Measurements from ENCODE around the gene IDE. TPM values are rescaled to one million over a fixed set of nuclear protein-coding genes. Genes with fewer than 3 reads are reported as not detected.

Gene IDE
- total and polyA plus RNA-seq, 2 donors (not counting 3 experiments of a cell fraction or from before 2014, with no cell fraction given) = 10.7 to 52.6 TPM

GRCh38 chr10:92407305-92408016 lies 166.4 kb downstream of the IDE start:
- H3K9ac ChIP-seq (replicated peaks; ENCODE audit: extremely low read depth, insufficient read depth, low read length) = no peak overlapping the region
- no peaks in the 10 kb centered on the region for H3K4me1 ChIP-seq (ENCODE audit: control insufficient read depth, extremely low read depth, insufficient read depth, low read length)
- H3K36me3 ChIP-seq (ENCODE audit: control insufficient read depth in 2 of 2, extremely low read depth in 1 of 2, insufficient read depth in 2 of 2, low read length in 2 of 2) = no peaks in the 10 kb centered on the region
- H4K20me1 ChIP-seq (replicated peaks; ENCODE audit: control insufficient read depth, extremely low read depth, insufficient read depth, low read length) = no peaks in the 10 kb centered on the region
- H3K9me3 ChIP-seq (replicated peaks; ENCODE audit: control insufficient read depth, insufficient read depth, low read length) = no peaks in the 10 kb centered on the region
- no peaks in the 10 kb centered on the region for H3K79me2 ChIP-seq (ENCODE audit: control insufficient read depth, insufficient read depth, low read length)
- FAIRE-seq = no peak
- H3K9me1 ChIP-seq (replicated peaks; ENCODE audit: control insufficient read depth, extremely low read depth, insufficient read depth, low read length) = no peaks in the 10 kb centered on the region
- no peak overlapping the region for H2AFZ ChIP-seq (ENCODE audit: low read depth, low read length)
- no TSS peak for BruUV-seq (replicated peaks)
- TF ChIP-seq POLR2A (IDR thresholded peaks at IDR 0.05; ENCODE audit: low read depth, low read length) (no peak), GATA2 (IDR thresholded peaks at IDR 0.05; ENCODE audit: insufficient read depth, insufficient read length, low read depth, low read length) (no peak), JUN (IDR thresholded peaks at IDR 0.05; ENCODE audit: borderline replicate concordance, insufficient read depth, insufficient read length, low read depth) (no peak), MYC (IDR thresholded peaks at IDR 0.05; ENCODE audit: low read depth, low read length) (no peak), FOS (IDR thresholded peaks at IDR 0.05; ENCODE audit: borderline replicate concordance, insufficient read depth, low read length) (no peak), CTCF (IDR thresholded peaks at IDR 0.05; ENCODE audit: extremely low read depth in 1 of 2, insufficient read depth in 1 of 2, low read depth in 1 of 2, low read length in 2 of 2) (no peak), POLR2AphosphoS5 (IDR thresholded peaks at IDR 0.05; ENCODE audit: insufficient read depth, low read depth, low read length) (no peak), MAX (IDR thresholded peaks at IDR 0.05; ENCODE audit: insufficient read depth, insufficient read length) (no peak), EZH2 (IDR thresholded peaks at IDR 0.05; ENCODE audit: borderline replicate concordance, low read depth, low read length, severe bottlenecking) (no peak)
- dilution Hi-C loops (cut with MboI; ENCODE audit: extremely low pct_ligation_motif_present, low sequenced_read_pairs) (no loop called here), intact Hi-C loops (cut with micrococcal nuclease) (no loop called here)
- CTCF ChIA-PET = no interaction called here
- POLR2A ChIA-PET = no interaction called here
- H3K4me3 ChIP-seq (replicated peaks in 1 of 3; ENCODE audit: insufficient read depth in 1 of 3, low read depth in 1 of 3, low read length in 3 of 3) = no peak overlapping the region
- H3K27ac ChIP-seq (ENCODE audit: insufficient read depth, low read depth, low read length) = no peak overlapping the region
- H3K27me3 ChIP-seq (ENCODE audit: control insufficient read depth in 2 of 2, insufficient read depth in 2 of 2, low read length in 2 of 2) = peaks cover 3 to 5% of the 10 kb centered on the region in 2 experiments
- no peak overlapping the region for H3K4me2 ChIP-seq (ENCODE audit: insufficient read depth, low read length)
- DNase-seq (ENCODE audit: low read depth, low spot score) = no peak
